CD14-positive monocyte (primary cell): ENCODE results near the gene CROCC. TPM values are rescaled to one million over a fixed set of nuclear protein-coding genes. Genes with fewer than 3 reads are reported as not detected.

Source experiments
- DNase-seq, 3 donors: peaks; one replicate each; pipeline ENCODE4 v3.0.0-alpha.2; 2011 to 2022
- H2AFZ ChIP-seq: 2 replicates; pipeline ENCODE4 v1.6.0; 2012; ENCODE audit warnings: mild to moderate bottlenecking, low read depth, low read length, inconsistent platforms; ENCODE audit not compliant: insufficient read depth, poor library complexity, severe bottlenecking
- H3K27ac ChIP-seq, 2 donors: 1 replicate in 1 of 2; 2 replicates in 1 of 2; pipeline ENCODE4 v1.5.1; 2012 to 2013; ENCODE audit warnings: low read length in 2 of 2, control low read depth in 1 of 2, inconsistent platforms in 1 of 2, low read depth in 1 of 2, mild to moderate bottlenecking in 1 of 2
- H3K27me3 ChIP-seq, 2 donors: one replicate each; pipeline versions ENCODE4 v1.6.0 to v1.6.1; 2011 to 2013; ENCODE audit warnings: low read length in 2 of 2; ENCODE audit not compliant: control insufficient read depth in 2 of 2, insufficient read depth in 2 of 2
- H3K36me3 ChIP-seq, 2 donors: replicated peaks in 1 of 2; 1 replicate in 1 of 2; 2 replicates in 1 of 2; pipeline versions ENCODE4 v1.5.1 to v1.6.1; 2012 to 2013; ENCODE audit warnings: low read length in 2 of 2, control low read depth in 1 of 2, inconsistent platforms in 1 of 2, mild to moderate bottlenecking in 1 of 2; ENCODE audit not compliant: insufficient read depth in 2 of 2, control insufficient read depth in 1 of 2
- H3K4me1 ChIP-seq, 2 donors: 1 replicate in 1 of 2; 2 replicates in 1 of 2; pipeline versions ENCODE4 v1.5.1 to v1.6.1; 2012 to 2013; ENCODE audit warnings: low read length in 2 of 2, control low read depth in 1 of 2, inconsistent platforms in 1 of 2, mild to moderate bottlenecking in 1 of 2, moderate library complexity in 1 of 2; ENCODE audit not compliant: insufficient read depth in 2 of 2, control insufficient read depth in 1 of 2
- H3K4me2 ChIP-seq: replicated peaks from 2 replicates; pipeline ENCODE3; 2012; ENCODE audit warnings: low read length, moderate library complexity, mild to moderate bottlenecking; ENCODE audit not compliant: poor library complexity, severe bottlenecking; ENCODE audit errors: extremely low read depth
- H3K4me3 ChIP-seq, 3 experiments: fragments of 200-600 bp in 1 of 3; sonication (generic) in 1 of 3; replicated peaks in 1 of 3; 1 replicate in 2 of 3; 2 replicates in 1 of 3; pipeline ENCODE4 v1.5.1; 2011 to 2013; ENCODE audit warnings: low read length in 3 of 3, mild to moderate bottlenecking in 3 of 3, control low read depth in 2 of 3, low read depth in 2 of 3, inconsistent platforms in 1 of 3, moderate library complexity in 1 of 3
- H3K79me2 ChIP-seq: 2 replicates; pipeline ENCODE4 v1.6.0; 2012; ENCODE audit warnings: mild to moderate bottlenecking, control low read depth, inconsistent platforms, low read length, moderate library complexity; ENCODE audit not compliant: insufficient read depth
- H3K9ac ChIP-seq: 2 replicates; pipeline ENCODE4 v1.6.0; 2017; ENCODE audit warnings: low read length, mild to moderate bottlenecking; ENCODE audit not compliant: insufficient read depth, poor library complexity, severe bottlenecking
- H3K9me3 ChIP-seq, 2 donors: replicated peaks in 1 of 2; 1 replicate in 1 of 2; 2 replicates in 1 of 2; pipeline versions ENCODE4 v1.5.1 to v1.6.1; 2012 to 2013; ENCODE audit warnings: low read length in 2 of 2, control low read depth in 1 of 2; ENCODE audit not compliant: control insufficient read depth in 1 of 2, insufficient read depth in 1 of 2
- H4K20me1 ChIP-seq: 2 replicates; pipeline ENCODE4 v1.6.0; 2012; ENCODE audit warnings: mild to moderate bottlenecking, low read length, control low read depth, moderate library complexity; ENCODE audit not compliant: insufficient read depth
- H3K27ac Mint-ChIP-seq, 7 donors: one replicate each; pipeline ENCODE4 v1.8.0; 2020; ENCODE audit warnings: mild to moderate bottlenecking in 7 of 7, mixed read lengths in 7 of 7, moderate library complexity in 6 of 7, inconsistent platforms in 2 of 7
- H3K27me3 Mint-ChIP-seq, 3 donors: one replicate each; pipeline ENCODE4 v1.8.0; 2021 to 2022; ENCODE audit warnings: low read depth in 3 of 3, mild to moderate bottlenecking in 3 of 3, mixed read lengths in 3 of 3, moderate library complexity in 3 of 3, inconsistent platforms in 1 of 3
- H3K36me3 Mint-ChIP-seq, 2 donors: one replicate each; pipeline ENCODE4 v1.8.0; 2020; ENCODE audit warnings: mixed read lengths in 2 of 2, inconsistent platforms in 1 of 2, mild to moderate bottlenecking in 1 of 2
- H3K4me1 Mint-ChIP-seq: one replicate; pipeline ENCODE4 v1.8.0; 2020; ENCODE audit warnings: mild to moderate bottlenecking, mixed read lengths
- H3K4me3 Mint-ChIP-seq, 2 donors: one replicate each; pipeline ENCODE4 v1.8.0; 2020; ENCODE audit warnings: mild to moderate bottlenecking in 2 of 2, mixed read lengths in 2 of 2, moderate library complexity in 1 of 2
- H3K9me3 Mint-ChIP-seq, 7 donors: one replicate each; pipeline ENCODE4 v1.8.0; 2020 to 2022; ENCODE audit warnings: mixed read lengths in 7 of 7, mild to moderate bottlenecking in 6 of 7, moderate library complexity in 6 of 7, inconsistent platforms in 2 of 7
- WGBS: methylation state at CpG from one replicate; pipeline ENCODE4 v1.1.5; 2013; ENCODE audit warnings: missing lambda C conversion rate; ENCODE audit not compliant: insufficient coverage; 5-methylcytosine and 5-hydroxymethylcytosine counted together
- intact Hi-C, 2 donors: fragments of 100-400 bp; cut with micrococcal nuclease; formaldehyde crosslinking; loops; one replicate each; pipeline versions ENCODE4 v1.15.0 to v1.15.1; 2023
- polyA plus RNA-seq, 3 donors: library from polyadenylated mRNA; depleted of rRNA in 1 of 3; unstranded in 2 of 3; stranded (reverse) in 1 of 3; fragments of 300-500 nt in 2 of 3; fragments of >200 nt in 1 of 3; fragmentation: Illumina TruSeq in 2 of 3; gene quantifications; 1 replicate in 2 of 3; 2 replicates in 1 of 3; pipeline ENCODE4 v1.2.3, GENCODE V29; 2012 to 2021
- TF ChIP-seq, protein P1 (sequence below): fragments of 200-600 bp; IDR thresholded peaks from one replicate; pipeline ENCODE4 v1.8.0; 2022; ENCODE audit warnings: antibody characterized with exemption, mild to moderate bottlenecking

The CROCC gene
- polyA plus RNA-seq, 3 donors = 0.21 to 46.1 (median 0.69) TPM

DNA sequence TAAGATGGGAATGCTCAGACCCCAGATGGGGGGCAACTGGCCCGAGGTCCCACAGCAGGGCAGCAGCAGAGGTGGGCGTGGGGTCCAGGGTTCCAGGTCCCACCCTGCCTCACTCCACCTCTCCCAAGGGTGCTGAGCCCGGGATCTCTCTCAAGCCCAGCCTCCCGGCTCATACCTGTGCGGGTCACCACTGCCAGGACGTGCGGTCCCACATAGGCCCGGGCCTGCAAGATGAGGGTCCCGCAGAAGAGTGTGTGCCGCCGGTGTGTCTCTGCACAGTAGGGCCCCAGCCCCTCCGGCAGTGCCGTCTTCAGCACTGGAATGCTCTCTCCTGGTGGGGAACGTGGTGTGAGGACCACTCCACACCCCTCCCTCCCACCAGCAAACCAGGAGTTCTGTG, 75.1 kb downstream of the CROCC start:
- DNase-seq = no peak
- H3K4me2 ChIP-seq = no peak overlapping the region
- Mint-ChIP-seq H3K9me3 (peaks cover 0 to 1% (median 0%) of the 10 kb centered on the region in 7 donors), H3K4me3 (no peak overlapping the region), H3K27ac (no peak overlapping the region), H3K4me1 (no peaks in the 10 kb centered on the region), H3K36me3 (peaks cover 52 to 81% of the 10 kb centered on the region in 2 donors), H3K27me3 (no peaks in the 10 kb centered on the region)
- intact Hi-C loops = no loop called here
- no peaks in the 10 kb centered on the region for H3K4me1 ChIP-seq
- no peaks in the 10 kb centered on the region for H3K9me3 ChIP-seq
- no peak overlapping the region for H2AFZ ChIP-seq
- TF ChIP-seq, protein P1, sequence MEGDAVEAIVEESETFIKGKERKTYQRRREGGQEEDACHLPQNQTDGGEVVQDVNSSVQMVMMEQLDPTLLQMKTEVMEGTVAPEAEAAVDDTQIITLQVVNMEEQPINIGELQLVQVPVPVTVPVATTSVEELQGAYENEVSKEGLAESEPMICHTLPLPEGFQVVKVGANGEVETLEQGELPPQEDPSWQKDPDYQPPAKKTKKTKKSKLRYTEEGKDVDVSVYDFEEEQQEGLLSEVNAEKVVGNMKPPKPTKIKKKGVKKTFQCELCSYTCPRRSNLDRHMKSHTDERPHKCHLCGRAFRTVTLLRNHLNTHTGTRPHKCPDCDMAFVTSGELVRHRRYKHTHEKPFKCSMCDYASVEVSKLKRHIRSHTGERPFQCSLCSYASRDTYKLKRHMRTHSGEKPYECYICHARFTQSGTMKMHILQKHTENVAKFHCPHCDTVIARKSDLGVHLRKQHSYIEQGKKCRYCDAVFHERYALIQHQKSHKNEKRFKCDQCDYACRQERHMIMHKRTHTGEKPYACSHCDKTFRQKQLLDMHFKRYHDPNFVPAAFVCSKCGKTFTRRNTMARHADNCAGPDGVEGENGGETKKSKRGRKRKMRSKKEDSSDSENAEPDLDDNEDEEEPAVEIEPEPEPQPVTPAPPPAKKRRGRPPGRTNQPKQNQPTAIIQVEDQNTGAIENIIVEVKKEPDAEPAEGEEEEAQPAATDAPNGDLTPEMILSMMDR = no peak
- no peaks in the 10 kb centered on the region for H3K79me2 ChIP-seq
- H3K4me3 ChIP-seq = no peak overlapping the region
- no peak overlapping the region for H3K27ac ChIP-seq
- 99% methylated on average over 9 of the region's 14 CpGs for WGBS
- H3K9ac ChIP-seq = no peak overlapping the region
- H4K20me1 ChIP-seq = no peaks in the 10 kb centered on the region
- no peaks in the 10 kb centered on the region for H3K27me3 ChIP-seq
- H3K36me3 ChIP-seq = peaks cover 52 to 73% of the 10 kb centered on the region in 2 donors

DNA sequence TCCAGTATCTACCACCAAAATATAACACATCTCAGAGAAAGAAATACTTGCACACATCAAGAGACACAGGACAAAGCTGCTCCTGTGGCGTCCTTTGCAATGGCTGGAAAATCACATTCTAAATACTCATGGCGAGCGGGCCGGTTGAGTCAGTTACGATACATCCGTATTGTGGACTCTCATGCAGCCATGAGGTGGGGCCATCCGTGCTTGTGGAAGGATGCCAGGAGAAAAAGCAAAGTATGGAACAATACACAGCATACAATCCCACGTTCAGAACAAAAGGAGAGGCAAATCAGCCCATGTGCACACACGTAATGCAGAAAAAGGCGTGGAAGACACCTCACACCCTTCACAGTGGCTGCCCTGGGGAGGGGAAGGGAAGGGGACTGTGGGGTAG, 76.9 kb downstream of the CROCC start:
- no peaks in the 10 kb centered on the region for H3K4me1 ChIP-seq
- no peak overlapping the region for H3K4me3 ChIP-seq
- no peaks in the 10 kb centered on the region for H3K27me3 Mint-ChIP-seq
- H4K20me1 ChIP-seq = no peaks in the 10 kb centered on the region
- H3K36me3 ChIP-seq = peaks cover 55 to 85% of the 10 kb centered on the region in 2 donors
- peaks cover 64 to 86% of the 10 kb centered on the region in 2 donors for H3K36me3 Mint-ChIP-seq
- H2AFZ ChIP-seq = no peak overlapping the region
- H3K4me1 Mint-ChIP-seq = no peaks in the 10 kb centered on the region
- H3K27me3 ChIP-seq = no peaks in the 10 kb centered on the region
- H3K79me2 ChIP-seq = no peaks in the 10 kb centered on the region
- no peak for DNase-seq
- peaks cover 0 to 2% (median 0%) of the 10 kb centered on the region in 7 donors for H3K9me3 Mint-ChIP-seq
- no peak overlapping the region for H3K27ac ChIP-seq
- no peak overlapping the region for H3K4me2 ChIP-seq
- no peak overlapping the region for H3K9ac ChIP-seq
- H3K9me3 ChIP-seq = no peaks in the 10 kb centered on the region
- TF ChIP-seq, protein P1 = no peak
- 94% methylated on average over 3 of the region's 10 CpGs for WGBS
- intact Hi-C loops = no loop called here
- no peak overlapping the region for H3K27ac Mint-ChIP-seq
- no peak overlapping the region for H3K4me3 Mint-ChIP-seq
